Vagina (tissue), 2 donors: Measurements from ENCODE around the gene PRLH. TPM values are rescaled to one million over a fixed set of nuclear protein-coding genes. Genes with fewer than 3 reads are reported as not detected.

Experiments used
- DNase-seq, 2 donors: peaks; one replicate each; pipeline ENCODE4 v3.0.0-alpha.2; 2017; ENCODE audit errors: extremely low spot score in 2 of 2
- H3K27ac ChIP-seq: fragments of 200-600 bp; sonication (generic); one replicate; pipeline ENCODE4 v1.5.1; 2019
- H3K27me3 ChIP-seq: fragments of 200-600 bp; sonication (generic); one replicate; pipeline ENCODE4 v1.5.1; 2019
- H3K36me3 ChIP-seq, 2 donors: fragments of 200-600 bp; sonication (generic); one replicate each; pipeline ENCODE4 v1.5.1; 2017 to 2019
- H3K4me1 ChIP-seq: fragments of 200-600 bp; sonication (generic); one replicate; pipeline ENCODE4 v1.5.1; 2019
- H3K4me3 ChIP-seq, 2 donors: fragments of 200-600 bp; sonication (generic); 1 replicate in 1 of 2; 2 replicates in 1 of 2; pipeline ENCODE4 v1.5.1; 2016 to 2019
- H3K9me3 ChIP-seq: fragments of 200-600 bp; sonication (generic); one replicate; pipeline ENCODE4 v1.5.1; 2019
- POLR2A ChIP-seq, 2 donors: fragments of 450-650 bp; IDR thresholded peaks; one replicate each; pipeline ENCODE4 v1.6.1; 2017; ENCODE audit warnings: antibody characterized with exemption in 2 of 2, mild to moderate bottlenecking in 2 of 2, moderate library complexity in 2 of 2
- POLR2AphosphoS5 ChIP-seq, 2 donors: sonication (generic); formaldehyde crosslinking; IDR thresholded peaks; one replicate each; pipeline ENCODE4 v1.9.0; 2017; ENCODE audit warnings: antibody characterized with exemption in 2 of 2, mild to moderate bottlenecking in 2 of 2, low read depth in 1 of 2; ENCODE audit not compliant: insufficient read depth in 1 of 2
- intact Hi-C: fragments of 100-400 bp; cut with DNase I; formaldehyde crosslinking; loops from one replicate; pipeline ENCODE4 v1.15.1; 2023
- total RNA-seq: library from RNA; depleted of rRNA; stranded (reverse); fragments of >200 nt; gene quantifications from one replicate; pipeline ENCODE4 v1.2.3, GENCODE V29; 2016
- TF ChIP-seq, protein P1 (sequence below), 3 experiments: fragments of 450-650 bp in 2 of 3; fragments of 200-600 bp in 1 of 3; sonication (generic) in 1 of 3; IDR thresholded peaks; one replicate each; pipeline ENCODE4 v1.5.1; 2017 to 2019; ENCODE audit warnings: antibody characterized with exemption in 3 of 3, mild to moderate bottlenecking in 2 of 3, moderate library complexity in 2 of 3

The PRLH gene
- total RNA-seq, 1 donor from 2014 or later = not detected

DNA sequence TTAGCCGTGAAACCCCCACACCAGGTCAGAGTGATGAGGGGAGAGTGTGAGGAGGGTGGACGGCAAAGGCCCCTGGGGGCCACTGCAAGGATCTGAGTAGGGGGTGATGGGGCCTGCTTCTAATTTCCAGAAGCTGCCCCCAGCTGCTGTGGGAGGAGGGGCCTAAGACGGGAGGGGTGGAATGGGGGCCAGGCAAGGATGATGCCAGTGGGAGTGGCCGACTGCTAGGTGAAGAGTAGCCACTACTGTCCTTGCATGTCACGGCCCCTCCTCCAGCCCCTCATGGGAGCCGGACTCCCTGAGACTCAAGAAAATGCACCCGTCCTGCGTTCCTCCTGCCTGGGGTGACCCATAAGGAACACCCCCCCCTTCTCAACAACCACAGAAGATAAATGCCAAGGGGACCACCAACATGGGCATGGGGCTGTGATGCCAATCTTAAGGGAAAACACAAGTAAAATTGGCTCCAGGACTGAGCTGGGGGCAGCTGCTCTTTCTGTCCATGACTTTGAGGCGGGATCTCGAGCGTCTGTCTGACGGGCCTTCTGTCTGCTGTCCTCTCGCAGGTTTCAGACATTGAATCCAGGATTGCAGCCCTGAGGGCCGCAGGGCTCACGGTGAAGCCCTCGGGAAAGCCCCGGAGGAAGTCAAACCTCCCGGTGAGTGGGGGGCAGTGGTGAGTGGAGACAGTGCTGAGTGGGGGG lies 24.2 kb upstream of the PRLH start:
- Histone ChIP-seq H3K9me3 (no peaks in the 10 kb centered on the region), H3K27ac (peak overlapping the region; percentile 65), H3K4me1 (peaks cover 27% of the 10 kb centered on the region), H3K36me3 (peaks cover 0 to 4% of the 10 kb centered on the region in 2 donors), H3K27me3 (no peaks in the 10 kb centered on the region), H3K4me3 (no peak overlapping the region)
- intact Hi-C loops = no loop called here
- TF ChIP-seq POLR2A (IDR thresholded peaks at IDR 0.05) (no peak), POLR2AphosphoS5 (IDR thresholded peaks at IDR 0.05; ENCODE audit: insufficient read depth in 1 of 2, low read depth in 1 of 2) (no peak)
- TF ChIP-seq, protein P1, sequence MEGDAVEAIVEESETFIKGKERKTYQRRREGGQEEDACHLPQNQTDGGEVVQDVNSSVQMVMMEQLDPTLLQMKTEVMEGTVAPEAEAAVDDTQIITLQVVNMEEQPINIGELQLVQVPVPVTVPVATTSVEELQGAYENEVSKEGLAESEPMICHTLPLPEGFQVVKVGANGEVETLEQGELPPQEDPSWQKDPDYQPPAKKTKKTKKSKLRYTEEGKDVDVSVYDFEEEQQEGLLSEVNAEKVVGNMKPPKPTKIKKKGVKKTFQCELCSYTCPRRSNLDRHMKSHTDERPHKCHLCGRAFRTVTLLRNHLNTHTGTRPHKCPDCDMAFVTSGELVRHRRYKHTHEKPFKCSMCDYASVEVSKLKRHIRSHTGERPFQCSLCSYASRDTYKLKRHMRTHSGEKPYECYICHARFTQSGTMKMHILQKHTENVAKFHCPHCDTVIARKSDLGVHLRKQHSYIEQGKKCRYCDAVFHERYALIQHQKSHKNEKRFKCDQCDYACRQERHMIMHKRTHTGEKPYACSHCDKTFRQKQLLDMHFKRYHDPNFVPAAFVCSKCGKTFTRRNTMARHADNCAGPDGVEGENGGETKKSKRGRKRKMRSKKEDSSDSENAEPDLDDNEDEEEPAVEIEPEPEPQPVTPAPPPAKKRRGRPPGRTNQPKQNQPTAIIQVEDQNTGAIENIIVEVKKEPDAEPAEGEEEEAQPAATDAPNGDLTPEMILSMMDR (IDR thresholded peaks at IDR 0.05) = no peak
- DNase-seq = no peak

DNA sequence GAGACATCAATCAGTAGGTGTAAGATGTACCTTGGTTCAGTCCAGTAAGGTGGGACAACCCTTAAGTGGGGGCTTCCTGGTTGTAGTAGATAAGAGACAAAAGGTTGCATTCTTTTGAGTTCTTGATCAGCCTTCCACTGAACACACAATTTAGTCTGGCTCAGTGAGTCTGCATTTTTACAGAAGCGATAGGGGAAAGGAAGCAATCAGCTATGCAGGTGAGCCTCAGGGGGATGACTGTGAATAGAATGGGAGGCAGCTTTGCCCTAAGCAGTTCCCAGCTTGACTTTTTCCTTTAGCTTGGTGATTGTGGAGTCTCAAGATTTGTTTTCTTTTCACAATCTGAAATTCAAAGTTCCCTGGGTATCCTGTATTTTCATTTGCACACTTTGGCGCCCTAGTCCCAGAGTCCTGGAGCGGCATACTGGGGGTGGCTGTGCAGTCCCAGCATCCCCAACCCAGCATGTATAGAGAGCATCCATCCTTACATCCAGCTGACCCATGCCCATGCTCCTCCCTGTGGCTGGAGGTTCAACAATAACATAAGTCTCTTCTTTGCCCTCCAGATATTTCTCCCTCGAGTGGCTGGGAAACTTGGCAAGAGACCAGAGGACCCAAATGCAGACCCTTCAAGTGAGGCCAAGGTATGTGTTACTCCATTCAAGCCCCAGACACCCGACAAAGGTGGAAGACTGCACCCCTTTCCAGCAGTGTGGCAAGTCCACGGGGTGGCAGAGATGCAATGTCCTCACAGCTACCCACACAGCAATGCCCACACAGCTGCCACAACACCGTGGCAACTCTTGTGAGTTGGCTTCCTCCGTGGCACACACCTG lies 20.1 kb upstream of the PRLH start:
- no peak for DNase-seq
- Histone ChIP-seq H3K9me3 (no peaks in the 10 kb centered on the region), H3K4me3 (no peak overlapping the region), H3K4me1 (peaks cover 9% of the 10 kb centered on the region), H3K27ac (peak overlapping the region; percentile 23), H3K36me3 (peaks cover 0 to 15% of the 10 kb centered on the region in 2 donors), H3K27me3 (no peaks in the 10 kb centered on the region)
- TF ChIP-seq, protein P1 (IDR thresholded peaks at IDR 0.05) = no peak
- intact Hi-C loops = no loop called here

DNA sequence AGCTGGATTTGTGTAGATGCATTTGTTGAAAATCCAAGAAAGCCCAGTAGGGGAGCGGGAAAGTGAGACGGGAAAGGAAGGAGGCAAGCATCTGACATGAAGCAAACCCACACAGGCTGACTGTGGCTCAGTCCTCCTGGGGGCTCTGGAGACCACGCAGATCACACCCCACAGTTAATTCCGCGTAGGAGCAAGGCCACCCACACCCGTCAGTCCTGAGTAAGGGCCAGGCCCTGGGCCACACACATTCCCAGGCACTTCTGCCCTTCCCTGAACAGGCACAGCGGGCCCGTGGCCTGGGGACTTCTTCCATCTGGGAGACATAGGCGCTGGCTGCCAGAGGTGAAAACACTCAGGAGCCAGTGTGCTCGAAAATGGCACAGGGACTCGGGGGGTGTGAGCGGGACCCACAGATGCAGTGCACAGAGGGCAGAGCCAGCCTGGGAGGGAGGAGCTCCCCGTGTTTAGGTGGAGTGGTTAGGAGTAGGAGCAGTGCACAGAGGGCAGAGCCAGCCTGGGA lies 19.4 kb upstream of the PRLH start:
- peaks cover 0 to 15% of the 10 kb centered on the region in 2 donors for H3K36me3 ChIP-seq
- intact Hi-C loops = no loop called here
- H3K9me3 ChIP-seq = no peaks in the 10 kb centered on the region
- H3K4me1 ChIP-seq = peaks cover 8% of the 10 kb centered on the region
- no peaks in the 10 kb centered on the region for H3K27me3 ChIP-seq
- no peak for DNase-seq
- TF ChIP-seq POLR2A (IDR thresholded peaks at IDR 0.05) = no peak
- TF ChIP-seq POLR2AphosphoS5 (IDR thresholded peaks at IDR 0.05; ENCODE audit: insufficient read depth in 1 of 2, low read depth in 1 of 2) = no peak
- TF ChIP-seq, protein P1 (IDR thresholded peaks at IDR 0.05) = no peak
- no peak overlapping the region for H3K4me3 ChIP-seq
- H3K27ac ChIP-seq = peak overlapping the region; percentile 23

DNA sequence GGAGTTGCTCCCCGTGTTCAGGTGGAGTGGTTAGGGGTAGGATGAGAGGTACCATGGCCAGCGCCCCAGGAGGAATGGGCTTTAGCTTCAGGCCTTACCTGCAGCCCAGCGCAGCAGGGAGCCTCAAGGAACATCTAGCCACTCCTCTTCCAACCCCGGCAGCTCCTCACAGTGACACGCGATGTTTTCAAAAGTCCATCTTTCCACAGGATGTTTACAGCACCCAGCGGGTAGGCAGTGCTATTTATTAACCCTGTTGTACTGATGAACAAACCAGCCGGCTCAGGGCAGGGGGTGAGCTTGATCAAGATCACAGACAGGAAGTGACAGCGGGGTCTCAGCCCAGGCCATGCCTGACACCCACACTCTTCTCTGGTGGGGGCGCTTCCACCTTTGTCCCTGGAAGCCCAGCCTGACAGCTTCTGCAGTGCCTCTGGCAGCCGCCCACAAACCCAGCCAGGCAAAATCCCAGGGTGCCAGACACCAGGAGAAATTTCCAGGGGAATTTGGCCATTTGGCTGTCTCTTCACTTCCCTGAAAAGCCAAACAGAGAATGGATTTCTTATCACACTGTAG lies 18.4 kb upstream of the PRLH start:
- Histone ChIP-seq H3K27me3 (no peaks in the 10 kb centered on the region), H3K27ac (no peak overlapping the region), H3K36me3 (peaks cover 0 to 24% of the 10 kb centered on the region in 2 donors), H3K4me1 (peaks cover 8% of the 10 kb centered on the region), H3K9me3 (no peaks in the 10 kb centered on the region), H3K4me3 (no peak overlapping the region)
- DNase-seq = no peak
- TF ChIP-seq POLR2AphosphoS5 (IDR thresholded peaks at IDR 0.05; ENCODE audit: insufficient read depth in 1 of 2, low read depth in 1 of 2) = no peak
- TF ChIP-seq POLR2A (IDR thresholded peaks at IDR 0.05) = no peak
- TF ChIP-seq, protein P1 (IDR thresholded peaks at IDR 0.05) = no peak
- intact Hi-C loops = no loop called here
